Large intestine (tissue), 3 donors: ENCODE data around the gene ENTPD2. TPM values are rescaled to one million over a fixed set of nuclear protein-coding genes. Genes with fewer than 3 reads are reported as not detected.
"Not testable (repeated sequence)": the region's sequence is repeated elsewhere in the genome, so short reads cannot be mapped to it uniquely, and the experiment has no call there.

Experiments used
- DNase-seq, 2 donors: peaks; one replicate each; pipeline versions ENCODE4 v3.0.0 to v3.0.0-alpha.2; 2013
- H3K27ac ChIP-seq: one replicate; pipeline ENCODE4 v1.5.1; 2013; ENCODE audit warnings: low read length
- H3K27me3 ChIP-seq: 2 replicates; pipeline ENCODE4 v1.6.1; 2013; ENCODE audit warnings: low read length; ENCODE audit not compliant: control insufficient read depth, insufficient read depth
- H3K36me3 ChIP-seq: 2 replicates; pipeline ENCODE4 v1.6.1; 2013; ENCODE audit warnings: low read length; ENCODE audit not compliant: control insufficient read depth, insufficient read depth
- H3K4me1 ChIP-seq: one replicate; pipeline ENCODE4 v1.6.1; 2013; ENCODE audit warnings: low read length; ENCODE audit not compliant: control insufficient read depth, insufficient read depth
- H3K4me3 ChIP-seq: one replicate; pipeline ENCODE4 v1.5.1; 2013; ENCODE audit warnings: low read length
- H3K9me3 ChIP-seq: one replicate; pipeline ENCODE4 v1.6.1; 2013; ENCODE audit warnings: mild to moderate bottlenecking, low read depth, low read length, moderate library complexity; ENCODE audit not compliant: control insufficient read depth
- WGBS: methylation state at CpG from one replicate; pipeline ENCODE4 v1.1.5; 2013; ENCODE audit warnings: low lambda C conversion rate; ENCODE audit not compliant: insufficient coverage; 5-methylcytosine and 5-hydroxymethylcytosine counted together
- polyA plus RNA-seq: library from polyadenylated mRNA; unstranded; fragments of 120-200 nt; gene quantifications from one replicate; pipeline ENCODE4 v1.2.1, GENCODE V29; 2013

The ENTPD2 gene
- polyA plus RNA-seq, 1 donor = 9.9 TPM

GRCh38 chr9:137063311-137064026, 9.6 kb upstream of the ENTPD2 start:
- WGBS = no CpG with 5 or more reads among the region's 26 CpGs
- no peak overlapping the region for H3K27ac ChIP-seq
- no peaks in the 10 kb centered on the region for H3K9me3 ChIP-seq
- H3K27me3 ChIP-seq = no peaks in the 10 kb centered on the region
- H3K4me3 ChIP-seq = no peak overlapping the region
- H3K4me1 ChIP-seq = peaks cover 8% of the 10 kb centered on the region
- H3K36me3 ChIP-seq = peaks cover 2% of the 10 kb centered on the region
- no peak for DNase-seq

DNA sequence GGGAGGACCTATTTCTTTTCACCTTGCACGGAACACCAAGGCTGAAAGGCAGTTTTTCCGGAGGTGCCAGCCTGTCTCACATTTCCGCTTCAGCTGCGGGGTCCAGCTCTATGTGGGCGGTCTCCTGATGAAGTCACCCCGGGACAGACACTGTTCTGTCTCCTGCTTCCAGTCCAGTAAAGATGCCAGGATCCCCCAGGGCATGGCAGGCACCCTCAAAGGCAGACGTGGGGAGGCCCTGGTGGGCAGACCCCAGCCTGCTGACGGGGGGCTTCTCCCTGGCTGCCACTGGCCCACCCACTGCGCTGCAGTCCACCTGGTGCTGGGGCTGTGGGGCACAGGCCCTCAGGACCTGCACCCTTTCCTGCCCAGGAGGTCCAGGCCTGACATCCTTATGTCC, 8.9 kb upstream of the ENTPD2 start:
- H3K36me3 ChIP-seq, H3K9me3 ChIP-seq, H3K4me3 ChIP-seq, H3K27ac ChIP-seq, H3K4me1 ChIP-seq, DNase-seq, H3K27me3 ChIP-seq: not testable (repeated sequence)
- WGBS = no CpG with 5 or more reads among the region's 9 CpGs

DNA sequence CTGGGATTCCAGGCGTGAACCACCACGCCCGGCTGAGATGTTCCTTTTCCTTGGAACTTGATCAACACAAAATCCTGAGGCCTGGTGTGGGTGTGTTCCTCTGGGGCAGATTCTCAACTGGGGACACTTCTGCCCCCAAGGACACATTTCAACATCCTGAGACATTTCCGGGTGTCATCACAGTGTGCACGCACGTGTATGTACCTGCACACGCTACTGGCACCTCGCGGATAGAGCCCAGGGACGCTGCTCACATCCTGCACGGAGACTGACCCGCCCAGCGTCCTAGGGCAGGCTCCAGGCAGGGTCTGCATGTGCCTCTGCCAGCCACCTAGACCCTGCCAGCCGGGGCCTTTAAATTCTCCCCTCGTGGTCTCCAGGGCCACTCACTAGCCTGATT, 8.5 kb upstream of the ENTPD2 start:
- Histone ChIP-seq H3K27ac (no peak overlapping the region), H3K9me3 (no peaks in the 10 kb centered on the region), H3K4me3 (no peak overlapping the region), H3K4me1 (no peaks in the 10 kb centered on the region), H3K27me3 (no peaks in the 10 kb centered on the region), H3K36me3 (peaks cover 2% of the 10 kb centered on the region)
- no CpG with 5 or more reads among the region's 15 CpGs for WGBS
- DNase-seq = no peak

DNA sequence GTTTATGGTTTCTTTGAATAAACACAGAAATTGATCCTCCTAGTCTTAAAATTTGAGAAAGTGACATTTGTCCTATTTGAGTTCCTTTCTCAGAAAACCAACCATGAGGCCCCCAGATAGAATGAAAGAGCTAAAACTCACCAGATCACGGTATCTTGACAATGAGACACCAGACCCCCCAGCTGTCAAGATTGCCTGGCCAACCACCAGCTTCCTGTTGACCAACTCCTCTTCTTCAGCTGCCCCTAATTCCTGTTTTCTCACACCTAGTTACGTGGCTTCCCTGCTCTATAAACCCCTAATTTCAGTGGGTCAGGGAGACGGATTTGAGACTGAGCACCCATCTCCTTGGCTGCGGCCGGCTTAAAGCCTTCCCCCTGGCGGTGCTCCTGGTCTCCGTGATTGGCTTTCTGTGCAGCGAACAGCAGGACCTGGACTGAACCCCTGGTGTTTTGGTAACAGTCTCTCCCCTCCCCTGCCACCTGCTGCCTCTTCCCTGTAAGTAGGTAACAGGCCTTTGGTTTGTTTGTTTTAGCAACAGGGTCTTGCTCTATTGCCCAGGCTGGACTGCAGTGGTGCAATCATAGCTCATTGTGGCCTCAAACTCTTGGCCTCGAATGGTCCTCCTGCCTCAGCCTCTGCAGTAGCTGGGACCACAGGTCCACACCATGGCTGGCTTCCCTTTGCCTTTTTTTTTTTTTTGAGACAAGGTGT, 4.8 kb upstream of the ENTPD2 start:
- no CpG with 5 or more reads among the region's 9 CpGs for WGBS
- Histone ChIP-seq H3K27ac (no peak overlapping the region), H3K4me1 (peaks cover 21% of the 10 kb centered on the region), H3K9me3 (no peaks in the 10 kb centered on the region), H3K4me3 (no peak overlapping the region), H3K36me3 (no peaks in the 10 kb centered on the region), H3K27me3 (peaks cover 6% of the 10 kb centered on the region)
- no peak for DNase-seq

- H3K36me3 ChIP-seq = no peaks in the 10 kb centered on the region
- H3K4me3 ChIP-seq = no peak overlapping the region
- H3K27me3 ChIP-seq = peaks cover 17% of the 10 kb centered on the region
- H3K9me3 ChIP-seq = no peaks in the 10 kb centered on the region
- H3K4me1 ChIP-seq = peaks cover 25% of the 10 kb centered on the region
- DNase-seq = no peak
- 35% methylated on average over 2 of the region's 16 CpGs for WGBS
- H3K27ac ChIP-seq = no peak overlapping the region
Measured at GRCh38 chr9:137057545-137057944, 3.7 kb upstream of the ENTPD2 start.

GRCh38 chr9:137056739-137057415, 3.0 kb upstream of the ENTPD2 start:
- no peak for DNase-seq
- Histone ChIP-seq H3K27me3 (peaks cover 21% of the 10 kb centered on the region), H3K4me3 (no peak overlapping the region), H3K27ac (no peak overlapping the region), H3K4me1 (peaks cover 25% of the 10 kb centered on the region), H3K9me3 (no peaks in the 10 kb centered on the region), H3K36me3 (no peaks in the 10 kb centered on the region)
- WGBS = no CpG with 5 or more reads among the region's 17 CpGs

GRCh38 chr9:137055385-137056364, 1.8 kb upstream of the ENTPD2 start:
- H3K4me3 ChIP-seq = peak overlapping the region; percentile 3
- peak overlapping the region; percentile 79 for H3K27ac ChIP-seq
- peaks cover 27% of the 10 kb centered on the region for H3K27me3 ChIP-seq
- no peaks in the 10 kb centered on the region for H3K36me3 ChIP-seq
- H3K4me1 ChIP-seq = peaks cover 25% of the 10 kb centered on the region
- H3K9me3 ChIP-seq = no peaks in the 10 kb centered on the region
- peak; percentile 92 to 96 for DNase-seq
- WGBS = no CpG with 5 or more reads among the region's 28 CpGs

DNA sequence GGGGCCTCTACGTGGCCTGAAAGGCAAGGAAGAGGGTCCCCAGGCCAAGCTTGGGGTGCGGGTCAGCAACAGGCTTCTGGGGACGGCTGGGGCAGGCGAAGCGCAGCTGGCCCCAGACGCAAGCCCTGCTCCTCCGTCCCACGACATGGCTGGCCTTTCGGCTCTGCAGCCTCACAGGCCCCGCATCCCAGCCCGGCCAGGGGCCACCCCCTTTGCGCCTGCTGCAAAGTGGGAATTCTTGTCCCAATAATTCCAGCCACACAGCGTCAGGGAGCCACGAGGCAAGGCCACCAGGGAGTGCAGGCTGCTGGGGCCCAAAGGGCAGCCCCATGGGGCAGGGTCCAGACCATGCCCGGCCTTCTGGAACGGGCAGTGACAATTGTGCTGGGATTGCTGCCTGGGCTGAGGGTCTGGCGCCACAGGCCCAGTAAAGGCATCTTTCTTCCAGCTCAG, 1.1 kb upstream of the ENTPD2 start:
- WGBS = no CpG with 5 or more reads among the region's 17 CpGs
- H3K27me3 ChIP-seq = peaks cover 34% of the 10 kb centered on the region
- H3K4me3 ChIP-seq = peak overlapping the region; percentile 59
- H3K36me3 ChIP-seq = no peaks in the 10 kb centered on the region
- peak in 1 of 2 donors; percentile 73 for DNase-seq
- no peaks in the 10 kb centered on the region for H3K9me3 ChIP-seq
- H3K27ac ChIP-seq = peak overlapping the region; percentile 79
- H3K4me1 ChIP-seq = peaks cover 25% of the 10 kb centered on the region

DNA sequence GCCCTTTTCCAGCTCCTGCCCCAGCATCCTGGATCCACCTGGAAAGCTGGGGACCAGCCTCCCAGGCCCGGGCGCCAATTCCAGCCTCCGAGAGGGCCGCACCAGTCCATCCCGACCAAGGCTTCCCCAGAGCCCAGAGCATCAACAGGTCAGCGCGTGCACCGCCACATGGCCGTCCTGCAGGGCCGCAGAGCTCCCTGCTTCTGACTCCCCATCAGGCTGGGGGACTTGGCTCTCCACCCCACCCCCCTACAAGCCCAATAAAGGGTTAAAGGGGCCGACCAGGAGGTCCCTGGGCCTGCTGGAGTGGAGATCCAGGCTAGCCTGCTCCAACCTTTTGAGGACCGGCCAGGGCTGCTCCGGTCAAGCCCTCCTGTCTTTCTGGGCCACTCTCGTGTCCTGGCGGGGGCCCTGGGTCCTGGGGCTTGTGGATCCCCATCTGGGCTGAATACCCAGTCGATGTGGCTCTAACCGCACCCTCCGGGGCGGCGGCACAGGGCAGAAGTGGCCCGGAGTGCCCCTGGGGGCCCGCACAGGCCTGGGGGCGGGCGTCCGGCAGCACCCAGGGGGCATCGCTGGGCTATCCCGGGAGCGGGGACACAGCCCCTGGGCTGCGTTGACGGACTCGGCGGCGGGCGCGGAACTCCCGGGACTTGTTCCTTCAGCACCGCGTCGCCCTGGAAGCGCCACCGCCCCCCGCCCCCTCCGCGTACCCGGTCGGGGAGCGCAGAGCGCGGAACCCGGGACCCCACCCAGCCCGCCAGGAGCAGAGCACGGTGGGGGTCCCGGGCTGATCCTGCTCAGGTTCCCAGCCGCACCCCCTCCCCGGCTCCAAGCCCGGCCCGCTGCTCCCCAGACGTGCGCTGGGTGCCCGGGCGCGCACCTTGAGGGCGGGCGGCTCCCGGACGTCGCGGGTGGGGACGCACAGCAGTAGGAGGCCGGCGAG, 590 bp downstream of the ENTPD2 start:
- WGBS = no CpG with 5 or more reads among the region's 71 CpGs
- Histone ChIP-seq H3K4me3 (peak overlapping the region; percentile 28), H3K9me3 (peaks cover 3% of the 10 kb centered on the region), H3K36me3 (no peaks in the 10 kb centered on the region), H3K27ac (no peak overlapping the region), H3K4me1 (peaks cover 25% of the 10 kb centered on the region), H3K27me3 (peaks cover 49% of the 10 kb centered on the region)
- DNase-seq = no peak
